Ascending aorta (tissue), 2 donors: ENCODE results near the gene NPFFR1. TPM values are rescaled to one million over a fixed set of nuclear protein-coding genes. Genes with fewer than 3 reads are reported as not detected.

Source experiments
- DNase-seq, 2 donors: peaks; one replicate each; pipeline ENCODE4 v3.0.0-alpha.2; 2019; ENCODE audit warnings: low spot score in 2 of 2
- H3K27ac ChIP-seq, 2 donors: fragments of 200-600 bp; sonication (generic); one replicate each; pipeline ENCODE4 v1.5.1; 2016 to 2017; ENCODE audit warnings: mild to moderate bottlenecking in 1 of 2
- H3K27me3 ChIP-seq: fragments of 200-600 bp; sonication (generic); one replicate; pipeline ENCODE4 v1.5.1; 2017
- H3K36me3 ChIP-seq, 2 donors: fragments of 200-600 bp; sonication (generic); one replicate each; pipeline ENCODE4 v1.5.1; 2016
- H3K4me1 ChIP-seq, 2 donors: fragments of 200-600 bp; sonication (generic); one replicate each; pipeline ENCODE4 v1.5.1; 2016 to 2017; ENCODE audit warnings: mild to moderate bottlenecking in 1 of 2
- H3K4me3 ChIP-seq, 2 donors: fragments of 200-600 bp; sonication (generic); one replicate each; pipeline ENCODE4 v1.5.1; 2016 to 2017; ENCODE audit warnings: mild to moderate bottlenecking in 1 of 2
- H3K9me3 ChIP-seq, 2 donors: fragments of 200-600 bp; sonication (generic); one replicate each; pipeline ENCODE4 v1.5.1; 2016
- CTCF ChIP-seq, 3 experiments: fragments of 200-600 bp in 2 of 3; fragments of 450-650 bp in 1 of 3; sonication (generic) in 2 of 3; IDR thresholded peaks; one replicate each; pipeline ENCODE4 v1.5.1; 2016 to 2019; ENCODE audit warnings: antibody characterized with exemption in 3 of 3, mild to moderate bottlenecking in 1 of 3, moderate library complexity in 1 of 3
- intact Hi-C: fragments of 100-400 bp; cut with DNase I; formaldehyde crosslinking; loops from one replicate; pipeline ENCODE4 v1.15.1; 2023
- total RNA-seq: library from RNA; depleted of rRNA; stranded (reverse); fragments of >200 nt; gene quantifications from one replicate; pipeline ENCODE4 v1.1.0, GENCODE V29; 2016

The NPFFR1 gene
- total RNA-seq, 1 donor from 2014 or later, result not detected

DNA sequence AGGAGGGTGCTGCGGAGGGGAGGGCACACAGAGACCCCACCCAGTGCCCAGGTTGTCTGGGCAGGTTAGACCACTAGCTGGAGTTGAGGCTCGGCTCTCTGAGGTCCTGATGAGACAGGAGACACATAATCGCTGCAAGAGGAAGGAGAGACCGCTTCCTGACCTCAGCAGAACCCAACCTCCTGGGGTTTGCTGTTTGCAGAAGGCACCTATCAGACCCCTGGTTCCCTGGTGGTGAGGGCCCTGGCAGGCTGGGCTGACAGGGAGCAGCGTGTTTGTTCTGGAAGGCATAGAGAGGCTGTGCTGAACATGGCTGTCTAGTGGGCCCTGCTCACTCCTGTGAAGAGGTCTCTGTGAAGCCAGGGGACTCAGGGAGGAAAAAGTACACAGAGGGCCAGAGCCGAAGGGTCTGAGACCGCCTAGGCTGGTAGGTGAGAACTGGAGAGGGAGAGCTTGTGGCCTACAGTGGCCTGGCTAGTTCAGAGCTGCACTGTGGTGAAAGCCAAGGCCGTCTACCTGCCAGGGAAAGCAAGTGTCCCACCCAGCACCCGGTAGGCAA is 39.4 kb upstream of the NPFFR1 start:
- no peak for TF ChIP-seq CTCF (IDR thresholded peaks at IDR 0.05)
- intact Hi-C loops, result loop anchor here (10.0 kb wide), 1 partner anchor 58 kb away; no protein-coding TSS in a partner anchor
- Histone ChIP-seq H3K4me3 (no peak overlapping the region), H3K36me3 (no peaks in the 10 kb centered on the region), H3K27ac (no peak overlapping the region), H3K4me1 (no peaks in the 10 kb centered on the region), H3K27me3 (no peaks in the 10 kb centered on the region), H3K9me3 (no peaks in the 10 kb centered on the region)
- no peak for DNase-seq

- no peaks in the 10 kb centered on the region for H3K9me3 ChIP-seq
- no peak overlapping the region for H3K27ac ChIP-seq
- no peak overlapping the region for H3K4me3 ChIP-seq
- intact Hi-C loops, result loop anchor here (10.0 kb wide), 1 partner anchor 57 kb away; no protein-coding TSS in a partner anchor
- no peaks in the 10 kb centered on the region for H3K36me3 ChIP-seq
- no peak for DNase-seq
- H3K27me3 ChIP-seq, result no peaks in the 10 kb centered on the region
- no peaks in the 10 kb centered on the region for H3K4me1 ChIP-seq
- no peak for TF ChIP-seq CTCF (IDR thresholded peaks at IDR 0.05)
These were observed 38.4 kb upstream of the NPFFR1 start for GRCh38 chr10:70321897-70322890.

GRCh38 chr10:70321233-70321632 is 37.4 kb upstream of the NPFFR1 start:
- DNase-seq, result no peak
- H3K36me3 ChIP-seq, result no peaks in the 10 kb centered on the region
- no peaks in the 10 kb centered on the region for H3K27me3 ChIP-seq
- intact Hi-C loops, result loop anchor here (10.0 kb wide), 1 partner anchor 56 kb away; no protein-coding TSS in a partner anchor
- no peak for TF ChIP-seq CTCF (IDR thresholded peaks at IDR 0.05)
- H3K4me3 ChIP-seq, result no peak overlapping the region
- H3K27ac ChIP-seq, result no peak overlapping the region
- H3K9me3 ChIP-seq, result no peaks in the 10 kb centered on the region
- H3K4me1 ChIP-seq, result no peaks in the 10 kb centered on the region

DNA sequence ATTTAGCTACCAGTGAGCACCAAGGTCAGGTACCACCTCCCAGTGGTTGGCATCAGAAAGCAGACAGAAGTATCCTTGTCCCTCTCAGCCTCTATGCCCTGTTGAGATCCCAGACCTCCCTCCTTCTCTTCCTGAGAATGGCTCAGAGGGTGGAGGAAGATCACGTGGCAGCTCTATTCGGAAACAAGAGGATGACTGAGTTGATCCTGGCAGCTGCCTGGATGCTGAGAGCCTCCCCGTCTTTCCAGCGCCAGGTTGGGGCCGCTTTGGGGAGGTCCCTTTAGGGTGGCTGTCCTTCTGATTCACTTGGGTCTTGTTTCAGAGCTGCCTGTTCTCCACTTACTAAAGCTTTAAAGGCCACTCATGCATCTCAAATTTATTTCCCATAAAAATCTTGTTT is 36.9 kb upstream of the NPFFR1 start:
- Histone ChIP-seq H3K27ac (peak overlapping the region in 1 of 2 donors; percentile 18), H3K9me3 (no peaks in the 10 kb centered on the region), H3K4me3 (no peak overlapping the region), H3K4me1 (no peaks in the 10 kb centered on the region), H3K36me3 (no peaks in the 10 kb centered on the region), H3K27me3 (no peaks in the 10 kb centered on the region)
- intact Hi-C loops, result loop anchor here (10.0 kb wide), 1 partner anchor 56 kb away; no protein-coding TSS in a partner anchor
- TF ChIP-seq CTCF (IDR thresholded peaks at IDR 0.05), result no peak
- no peak for DNase-seq

- Histone ChIP-seq H3K4me1 (no peaks in the 10 kb centered on the region), H3K9me3 (no peaks in the 10 kb centered on the region), H3K27ac (no peak overlapping the region), H3K4me3 (no peak overlapping the region), H3K27me3 (no peaks in the 10 kb centered on the region), H3K36me3 (no peaks in the 10 kb centered on the region)
- TF ChIP-seq CTCF (IDR thresholded peaks at IDR 0.05), result no peak
- intact Hi-C loops, result loop anchor here (10.0 kb wide), 1 partner anchor 55 kb away; no protein-coding TSS in a partner anchor
- DNase-seq, result no peak
These were observed 36.0 kb upstream of the NPFFR1 start for GRCh38 chr10:70319824-70320223.
